GM23338 (cell line): ENCODE results near the gene MICALL1.

ENCODE experiments used
- CTCF ChIP-seq, 2 experiments: fragments of 200-600 bp in 1 of 2; sonication (generic) in 1 of 2; conservative IDR thresholded peaks; 2 replicates each; pipeline versions ENCODE4 v1.5.1 to v1.6.1; 2016 to 2017; ENCODE audit warnings: antibody characterized with exemption in 2 of 2, low read depth in 2 of 2, mild to moderate bottlenecking in 2 of 2, moderate library complexity in 1 of 2
- EZH2 ChIP-seq: fragments of 200-600 bp; sonication (generic); IDR thresholded peaks from one replicate; pipeline ENCODE4 v1.8.0; 2017; ENCODE audit warnings: antibody characterized with exemption, mild to moderate bottlenecking, low read depth; ENCODE audit not compliant: unreplicated experiment
- NANOG ChIP-seq: IDR thresholded peaks from 2 replicates; pipeline ENCODE4 v1.6.1; 2016; ENCODE audit warnings: antibody characterized with exemption, borderline replicate concordance
- POLR2AphosphoS5 ChIP-seq: IDR thresholded peaks from 2 replicates; pipeline ENCODE4 v1.6.1; 2016; ENCODE audit warnings: antibody characterized with exemption, low read depth
- REST ChIP-seq: IDR thresholded peaks from one replicate; pipeline ENCODE4 v1.6.1; 2018; ENCODE audit warnings: antibody characterized with exemption; ENCODE audit not compliant: unreplicated experiment

- no peak for TF ChIP-seq CTCF (conservative IDR thresholded peaks at IDR 0.05; ENCODE audit: low read depth in 2 of 2)
- no peak for TF ChIP-seq POLR2AphosphoS5
- no peak for TF ChIP-seq EZH2
- no peak for TF ChIP-seq REST
- TF ChIP-seq NANOG, result no peak
These were observed 7.2 kb downstream of the MICALL1 start for GRCh38 chr22:37913233-37913721.
